ENCODE results near the gene AK3. TPM values are rescaled to one million over a fixed set of nuclear protein-coding genes. Genes with fewer than 3 reads are reported as not detected.

AK3 gene
- total RNA-seq, 2 experiments from 2014 or later, result 19.9 to 20.9 TPM

DNA sequence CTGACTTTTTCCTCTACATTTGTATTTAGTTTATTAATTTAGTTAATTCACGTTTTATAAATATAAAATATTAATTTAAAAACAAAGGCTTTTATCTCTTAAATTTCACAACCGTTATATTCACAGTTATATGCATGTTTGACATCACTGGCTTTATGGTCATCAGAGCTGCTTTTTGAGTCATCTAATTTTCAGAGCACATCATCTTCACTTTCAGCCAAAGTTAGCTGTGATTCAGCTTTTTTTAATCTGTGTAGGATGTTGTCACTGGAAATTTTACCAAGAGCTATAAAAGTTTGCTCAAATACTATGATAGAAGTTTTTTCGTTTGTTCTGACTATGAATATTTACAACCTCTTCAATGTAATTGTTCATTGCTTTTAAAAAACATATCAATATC, 49.2 kb downstream of the AK3 start:
- ChIA-PET CTCF (interaction anchor here (1.2 kb wide), 1 partner anchor 23 kb away, joined by 4 read pairs; no protein-coding TSS in a partner anchor), POLR2A (interaction anchor here (1.2 to 2.3 kb wide), 2 partner anchors 9 to 11 kb away, joined by 3 to 7 read pairs; no protein-coding TSS in a partner anchor)
- Mint-ChIP-seq H3K4me1 (ENCODE audit: low read depth) (peaks cover 55% of the 10 kb centered on the region), H3K4me3 (no peak overlapping the region), H3K27me3 (no peaks in the 10 kb centered on the region), H3K9me3 (no peaks in the 10 kb centered on the region), H3K27ac (no peak overlapping the region), H3K36me3 (ENCODE audit: low read depth) (peaks cover 85% of the 10 kb centered on the region)
- DNase-seq (no peak), ATAC-seq (ENCODE audit: poor library complexity) (no peak)
- Histone ChIP-seq H3K36me3 (ENCODE audit: insufficient read depth, low read length) (peaks cover 46% of the 10 kb centered on the region), H3K27ac (ENCODE audit: low read depth in 1 of 2, low read length in 2 of 2) (no peak overlapping the region), H3K4me1 (ENCODE audit: insufficient read depth, low read length) (peaks cover 3% of the 10 kb centered on the region), H3K27me3 (ENCODE audit: control insufficient read depth in 1 of 2, insufficient read depth in 2 of 2, low read length in 2 of 2) (no peaks in the 10 kb centered on the region), H3K9me3 (ENCODE audit: control insufficient read depth in 1 of 2, insufficient read depth in 1 of 2, low read length in 2 of 2) (no peaks in the 10 kb centered on the region), H3K4me3 (ENCODE audit: low read length) (no peak overlapping the region)
- intact Hi-C loops (cut with DNase I, micrococcal nuclease), result no loop called here
- TF ChIP-seq, protein P1, sequence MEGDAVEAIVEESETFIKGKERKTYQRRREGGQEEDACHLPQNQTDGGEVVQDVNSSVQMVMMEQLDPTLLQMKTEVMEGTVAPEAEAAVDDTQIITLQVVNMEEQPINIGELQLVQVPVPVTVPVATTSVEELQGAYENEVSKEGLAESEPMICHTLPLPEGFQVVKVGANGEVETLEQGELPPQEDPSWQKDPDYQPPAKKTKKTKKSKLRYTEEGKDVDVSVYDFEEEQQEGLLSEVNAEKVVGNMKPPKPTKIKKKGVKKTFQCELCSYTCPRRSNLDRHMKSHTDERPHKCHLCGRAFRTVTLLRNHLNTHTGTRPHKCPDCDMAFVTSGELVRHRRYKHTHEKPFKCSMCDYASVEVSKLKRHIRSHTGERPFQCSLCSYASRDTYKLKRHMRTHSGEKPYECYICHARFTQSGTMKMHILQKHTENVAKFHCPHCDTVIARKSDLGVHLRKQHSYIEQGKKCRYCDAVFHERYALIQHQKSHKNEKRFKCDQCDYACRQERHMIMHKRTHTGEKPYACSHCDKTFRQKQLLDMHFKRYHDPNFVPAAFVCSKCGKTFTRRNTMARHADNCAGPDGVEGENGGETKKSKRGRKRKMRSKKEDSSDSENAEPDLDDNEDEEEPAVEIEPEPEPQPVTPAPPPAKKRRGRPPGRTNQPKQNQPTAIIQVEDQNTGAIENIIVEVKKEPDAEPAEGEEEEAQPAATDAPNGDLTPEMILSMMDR (IDR thresholded peaks at IDR 0.05), result no peak

DNA sequence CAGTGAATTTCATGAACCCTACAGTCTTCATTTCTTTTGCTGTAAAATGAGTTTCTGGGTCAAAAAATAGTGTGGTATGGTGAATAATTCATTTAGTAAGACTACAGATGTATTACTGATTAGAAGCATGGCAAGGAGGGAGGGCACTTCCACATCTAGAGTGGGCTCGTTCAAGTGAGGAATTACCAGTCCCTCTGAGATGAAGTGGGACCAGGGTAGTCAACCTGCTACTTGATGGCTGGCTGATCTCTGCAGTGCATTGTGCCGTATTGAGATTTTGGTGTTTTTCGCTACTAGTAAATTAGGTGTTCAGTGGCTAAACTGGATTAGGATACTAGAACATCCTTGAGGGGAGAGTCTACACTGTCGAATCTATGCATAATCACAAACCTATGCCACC, 50.9 kb downstream of the AK3 start:
- peak overlapping the region; percentile 34 for H3K27ac Mint-ChIP-seq
- ChIA-PET CTCF (no interaction called here), POLR2A (no interaction called here)
- H3K4me1 ChIP-seq (ENCODE audit: insufficient read depth, low read length), result no peaks in the 10 kb centered on the region
- TF ChIP-seq, protein P1 (IDR thresholded peaks at IDR 0.05), result no peak
- H3K27ac ChIP-seq (ENCODE audit: low read depth in 1 of 2, low read length in 2 of 2), result no peak overlapping the region
- H3K36me3 ChIP-seq (ENCODE audit: insufficient read depth, low read length), result peaks cover 54% of the 10 kb centered on the region
- no peaks in the 10 kb centered on the region for H3K27me3 Mint-ChIP-seq
- H3K9me3 Mint-ChIP-seq, result no peaks in the 10 kb centered on the region
- intact Hi-C loops (cut with DNase I, micrococcal nuclease), result no loop called here
- no peak overlapping the region for H3K4me3 ChIP-seq (ENCODE audit: low read length)
- no peak overlapping the region for H3K4me3 Mint-ChIP-seq
- no peaks in the 10 kb centered on the region for H3K9me3 ChIP-seq (ENCODE audit: control insufficient read depth in 1 of 2, insufficient read depth in 1 of 2, low read length in 2 of 2)
- ATAC-seq (ENCODE audit: poor library complexity) (no peak), DNase-seq (no peak)
- H3K4me1 Mint-ChIP-seq (ENCODE audit: low read depth), result peaks cover 62% of the 10 kb centered on the region
- no peaks in the 10 kb centered on the region for H3K27me3 ChIP-seq (ENCODE audit: control insufficient read depth in 1 of 2, insufficient read depth in 2 of 2, low read length in 2 of 2)
- peaks cover 86% of the 10 kb centered on the region for H3K36me3 Mint-ChIP-seq (ENCODE audit: low read depth)

DNA sequence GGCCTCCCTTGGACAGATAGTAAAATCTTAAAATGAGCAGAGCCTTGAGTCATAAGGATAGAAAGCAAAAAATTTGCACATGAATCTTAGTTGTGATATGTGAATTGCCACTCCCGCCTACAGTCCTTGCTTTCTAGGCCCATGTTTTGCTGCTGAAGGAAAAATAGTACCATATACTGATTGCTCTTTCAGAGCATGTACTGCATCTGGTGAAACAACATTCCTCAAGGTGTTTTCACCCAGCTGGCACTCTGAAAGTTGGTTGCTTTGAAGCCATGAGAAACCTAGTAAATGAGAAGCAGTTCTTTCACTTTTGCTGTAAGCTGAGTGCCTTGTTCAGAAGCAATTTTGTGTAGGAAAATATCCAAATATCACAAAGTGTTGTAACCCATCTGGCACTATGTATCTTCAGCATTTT, 51.3 kb downstream of the AK3 start:
- H3K9me3 Mint-ChIP-seq, result no peaks in the 10 kb centered on the region
- ChIA-PET CTCF (no interaction called here), POLR2A (interaction anchor here (1.3 kb wide), 1 partner anchor 23 kb away, joined by 3 read pairs; the partner anchor contains the start of gene SPATA6L)
- no peak for ATAC-seq (ENCODE audit: poor library complexity)
- Histone ChIP-seq H3K4me1 (ENCODE audit: insufficient read depth, low read length) (no peaks in the 10 kb centered on the region), H3K4me3 (ENCODE audit: low read length) (no peak overlapping the region), H3K9me3 (ENCODE audit: control insufficient read depth in 1 of 2, insufficient read depth in 1 of 2, low read length in 2 of 2) (no peaks in the 10 kb centered on the region), H3K36me3 (ENCODE audit: insufficient read depth, low read length) (peaks cover 52% of the 10 kb centered on the region), H3K27ac (ENCODE audit: low read depth in 1 of 2, low read length in 2 of 2) (no peak overlapping the region), H3K27me3 (ENCODE audit: control insufficient read depth in 1 of 2, insufficient read depth in 2 of 2, low read length in 2 of 2) (no peaks in the 10 kb centered on the region)
- peaks cover 63% of the 10 kb centered on the region for H3K4me1 Mint-ChIP-seq (ENCODE audit: low read depth)
- no peaks in the 10 kb centered on the region for H3K27me3 Mint-ChIP-seq
- intact Hi-C loops (cut with DNase I, micrococcal nuclease), result loop anchor here in 1 of 2 experiments (10.0 kb wide), 1 partner anchor 935 kb away; the partner anchor contains the start of gene RIC1
- DNase-seq, result no peak
- peaks cover 86% of the 10 kb centered on the region for H3K36me3 Mint-ChIP-seq (ENCODE audit: low read depth)
- peak overlapping the region; percentile 34 for H3K27ac Mint-ChIP-seq
- TF ChIP-seq, protein P1 (IDR thresholded peaks at IDR 0.05), result no peak
- H3K4me3 Mint-ChIP-seq, result no peak overlapping the region

All from CD4-positive, alpha-beta T cell (primary cell).